ENCODE data around the gene PRAMEF12. TPM values are rescaled to one million over a fixed set of nuclear protein-coding genes. Genes with fewer than 3 reads are reported as not detected.

Gene PRAMEF12
- polyA plus RNA-seq, 1 of the 3 experiments (the other 2 are of a cell fraction): not detected

- Histone ChIP-seq H3K4me1 (ENCODE audit: control insufficient read depth in 1 of 2, insufficient read depth in 2 of 2, low read depth in 1 of 2, low read length in 1 of 2) (no peaks in the 10 kb centered on the region), H3K9ac (no peak overlapping the region), H3K4me2 (no peak overlapping the region), H3K27ac (ENCODE audit: low read depth in 2 of 2, low read length in 1 of 2) (no peak overlapping the region), H3F3A (replicated peaks; ENCODE audit: insufficient read depth) (no peaks in the 10 kb centered on the region), H3K79me2 (ENCODE audit: insufficient read depth) (no peaks in the 10 kb centered on the region), H3K36me3 (replicated peaks in 1 of 2; ENCODE audit: control insufficient read depth in 1 of 2, insufficient read depth in 2 of 2, low read length in 1 of 2) (no peaks in the 10 kb centered on the region), H3K9me2 (no peaks in the 10 kb centered on the region), H3K4me3 (ENCODE audit: low read depth in 2 of 2, low read length in 1 of 2) (no peak overlapping the region), H4K20me1 (ENCODE audit: insufficient read depth) (no peaks in the 10 kb centered on the region), H3K9me3 (no peaks in the 10 kb centered on the region), H3K27me3 (ENCODE audit: insufficient read depth) (no peaks in the 10 kb centered on the region), H2AFZ (ENCODE audit: low read depth) (no peak overlapping the region)
- 3% methylated on average over 2 of the region's 2 CpGs for WGBS (ENCODE audit: low lambda C conversion rate)
- ChIA-PET POLR2A (no interaction called here), CTCF (no interaction called here)
- no peak for DNase-seq
- no peak for TF ChIP-seq MEF2A (IDR thresholded peaks at IDR 0.05; ENCODE audit: borderline replicate concordance, low read depth)
- no peak for TF ChIP-seq JUND (IDR thresholded peaks at IDR 0.05)
- no peak for TF ChIP-seq NRF1 (IDR thresholded peaks at IDR 0.05; ENCODE audit: low read depth, low read length)
- TF ChIP-seq MAX (IDR thresholded peaks at IDR 0.05; ENCODE audit: low read depth): no peak
- no peak for TF ChIP-seq EP300 (IDR thresholded peaks at IDR 0.05; ENCODE audit: borderline replicate concordance in 1 of 2, low read depth in 1 of 2, low read length in 1 of 2)
- no peak for TF ChIP-seq MXI1 (IDR thresholded peaks at IDR 0.05; ENCODE audit: low read depth, low read length)
- no peak for TF ChIP-seq FOXJ3 (CRISPR knock-in tag; IDR thresholded peaks at IDR 0.05)
- no peak for TF ChIP-seq GATA2 (CRISPR knock-in tag; IDR thresholded peaks at IDR 0.05)
Observed at GRCh38 chr1:12799730-12800129, 26.2 kb downstream of the PRAMEF12 start.

GRCh38 chr1:12809933-12810332, 36.4 kb downstream of the PRAMEF12 start:
- Histone ChIP-seq H3K36me3 (replicated peaks in 1 of 2; ENCODE audit: control insufficient read depth in 1 of 2, insufficient read depth in 2 of 2, low read length in 1 of 2) (no peaks in the 10 kb centered on the region), H3K4me3 (ENCODE audit: low read depth in 2 of 2, low read length in 1 of 2) (no peak overlapping the region), H3K9ac (no peak overlapping the region), H3F3A (replicated peaks; ENCODE audit: insufficient read depth) (no peaks in the 10 kb centered on the region), H4K20me1 (ENCODE audit: insufficient read depth) (no peaks in the 10 kb centered on the region), H2AFZ (ENCODE audit: low read depth) (no peak overlapping the region), H3K4me2 (no peak overlapping the region), H3K27ac (ENCODE audit: low read depth in 2 of 2, low read length in 1 of 2) (no peak overlapping the region), H3K79me2 (ENCODE audit: insufficient read depth) (no peaks in the 10 kb centered on the region), H3K27me3 (ENCODE audit: insufficient read depth) (no peaks in the 10 kb centered on the region), H3K4me1 (ENCODE audit: control insufficient read depth in 1 of 2, insufficient read depth in 2 of 2, low read depth in 1 of 2, low read length in 1 of 2) (no peaks in the 10 kb centered on the region), H3K9me3 (no peaks in the 10 kb centered on the region), H3K9me2 (no peaks in the 10 kb centered on the region)
- WGBS (ENCODE audit: low lambda C conversion rate): 25% methylated on average over 1 of the region's 1 CpG
- no peak for DNase-seq
- no peak for TF ChIP-seq RFX5 (IDR thresholded peaks at IDR 0.05; ENCODE audit: low read length)
- TF ChIP-seq CTCF (IDR thresholded peaks at IDR 0.05): no peak
- TF ChIP-seq CHD2 (IDR thresholded peaks at IDR 0.05; ENCODE audit: low read length, partially characterized antibody): no peak
- no peak for TF ChIP-seq SMC3 (IDR thresholded peaks at IDR 0.05; ENCODE audit: low read depth, low read length)
- TF ChIP-seq MAX (IDR thresholded peaks at IDR 0.05; ENCODE audit: low read depth): no peak
- TF ChIP-seq MEF2A (IDR thresholded peaks at IDR 0.05; ENCODE audit: borderline replicate concordance, low read depth): no peak
- no peak for TF ChIP-seq IRF3 (IDR thresholded peaks at IDR 0.05; ENCODE audit: low read depth, low read length)
- TF ChIP-seq ZBTB33 (IDR thresholded peaks at IDR 0.05; ENCODE audit: borderline replicate concordance, low read depth): no peak
- no peak for TF ChIP-seq SIN3A (IDR thresholded peaks at IDR 0.05; ENCODE audit: borderline replicate concordance, low read depth, low read length)
- CTCF ChIA-PET: no interaction called here
- POLR2A ChIA-PET: no interaction called here

Measured in SK-N-SH (cell line).